Measurements from ENCODE around the gene FKBP5. TPM values are rescaled to one million over a fixed set of nuclear protein-coding genes. Genes with fewer than 3 reads are reported as not detected.
A peak's percentile ranks its signal among the peaks of the same experiment; 100 is the strongest.

The FKBP5 gene
- total RNA-seq, 6 experiments from 2014 or later: 7.6 to 12.9 (median 11.8) TPM

GRCh38 chr6:35552285-35552917 lies 136.3 kb downstream of the FKBP5 start:
- Mint-ChIP-seq H3K36me3 (ENCODE audit: low read depth) (peaks cover 5% of the 10 kb centered on the region), H3K27me3 (ENCODE audit: insufficient read depth) (peaks cover 11% of the 10 kb centered on the region), H3K9me3 (peaks cover 5% of the 10 kb centered on the region), H3K4me1 (ENCODE audit: low read depth) (peaks cover 8% of the 10 kb centered on the region; the same call in 1 of the 2 replicates), H3K27ac (no peak overlapping the region), H3K4me3 (no peak overlapping the region)
- DNase-seq: peak; percentile 36
- peak; percentile 94 for TF ChIP-seq CTCF (IDR thresholded peaks at IDR 0.05)

- Mint-ChIP-seq H3K4me1 (ENCODE audit: low read depth) (peaks cover 8% of the 10 kb centered on the region; the same call in 1 of the 2 replicates), H3K27ac (no peak overlapping the region), H3K36me3 (ENCODE audit: low read depth) (peaks cover 5% of the 10 kb centered on the region), H3K27me3 (ENCODE audit: insufficient read depth) (peaks cover 14% of the 10 kb centered on the region), H3K9me3 (peaks cover 5% of the 10 kb centered on the region), H3K4me3 (no peak overlapping the region)
- no peak for DNase-seq
- no peak for TF ChIP-seq CTCF (IDR thresholded peaks at IDR 0.05)
These were observed 138.3 kb downstream of the FKBP5 start for GRCh38 chr6:35550437-35550836.

- Mint-ChIP-seq H3K9me3 (peaks cover 5% of the 10 kb centered on the region), H3K27ac (no peak overlapping the region; the same call in 1 of the 2 replicates), H3K36me3 (ENCODE audit: low read depth) (peaks cover 5% of the 10 kb centered on the region), H3K4me3 (0 out of 2 replicates have a peak overlapping the region, but pooled peaks have one; percentile 44), H3K27me3 (ENCODE audit: insufficient read depth) (peaks cover 17% of the 10 kb centered on the region), H3K4me1 (ENCODE audit: low read depth) (peaks cover 8% of the 10 kb centered on the region; the same call in 1 of the 2 replicates)
- DNase-seq: no peak
- no peak for TF ChIP-seq CTCF (IDR thresholded peaks at IDR 0.05)
These were observed 141.0 kb downstream of the FKBP5 start for GRCh38 chr6:35547676-35548075.

GRCh38 chr6:35544769-35545361 lies 143.8 kb downstream of the FKBP5 start:
- H3K9me3 Mint-ChIP-seq: no peaks in the 10 kb centered on the region

More at GRCh38 chr6:35544769-35545361, 143.8 kb downstream of the FKBP5 start:
- DNase-seq: no peak
- no peak overlapping the region for H3K27ac Mint-ChIP-seq
- H3K27me3 Mint-ChIP-seq (ENCODE audit: insufficient read depth): peaks cover 33% of the 10 kb centered on the region
- no peak for TF ChIP-seq CTCF (IDR thresholded peaks at IDR 0.05)
- no peaks in the 10 kb centered on the region for H3K36me3 Mint-ChIP-seq (ENCODE audit: low read depth)
- H3K4me3 Mint-ChIP-seq: no peak overlapping the region
- H3K4me1 Mint-ChIP-seq (ENCODE audit: low read depth): peaks cover 8% of the 10 kb centered on the region; the same call in 1 of the 2 replicates
